ENCODE measurements around the gene PLXNA4. TPM values are rescaled to one million over a fixed set of nuclear protein-coding genes. Genes with fewer than 3 reads are reported as not detected.

The PLXNA4 gene
- total RNA-seq, 2 experiments from 2014 or later, result 0.75 to 0.85 TPM

DNA sequence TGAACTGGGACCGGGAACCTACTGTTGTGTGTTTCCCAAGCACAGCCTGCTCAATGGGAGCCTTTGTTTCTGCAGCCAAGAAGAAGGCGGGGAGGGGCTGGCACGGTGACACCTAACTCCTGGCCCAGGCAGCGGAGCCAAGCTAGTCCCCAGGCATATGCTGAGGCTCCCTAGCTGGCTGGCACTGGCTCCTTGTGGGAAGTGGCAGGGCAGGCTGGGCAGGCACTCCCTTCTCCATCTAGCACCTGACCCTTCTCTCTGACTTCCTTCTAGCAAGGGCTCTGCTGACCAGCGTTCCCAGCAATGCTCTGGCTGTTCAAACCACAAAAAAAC lies 325.0 kb downstream of the PLXNA4 start:
- ATAC-seq (ENCODE audit: poor library complexity) (no peak), DNase-seq (no peak)
- Mint-ChIP-seq H3K27me3 (peaks cover 33% of the 10 kb centered on the region), H3K4me1 (ENCODE audit: low read depth) (no peaks in the 10 kb centered on the region), H3K9me3 (no peaks in the 10 kb centered on the region), H3K36me3 (ENCODE audit: low read depth) (no peaks in the 10 kb centered on the region), H3K27ac (no peak overlapping the region), H3K4me3 (no peak overlapping the region)
- peaks cover 0 to 5% of the 10 kb centered on the region in 2 experiments for H3K9me3 ChIP-seq (ENCODE audit: control insufficient read depth in 1 of 2, insufficient read depth in 1 of 2, low read length in 2 of 2)
- ChIA-PET POLR2A (no interaction called here), CTCF (no interaction called here)
- intact Hi-C loops (cut with DNase I, micrococcal nuclease), result no loop called here
- no peak overlapping the region for H3K27ac ChIP-seq (ENCODE audit: low read depth in 1 of 2, low read length in 2 of 2)
- TF ChIP-seq, protein P1, sequence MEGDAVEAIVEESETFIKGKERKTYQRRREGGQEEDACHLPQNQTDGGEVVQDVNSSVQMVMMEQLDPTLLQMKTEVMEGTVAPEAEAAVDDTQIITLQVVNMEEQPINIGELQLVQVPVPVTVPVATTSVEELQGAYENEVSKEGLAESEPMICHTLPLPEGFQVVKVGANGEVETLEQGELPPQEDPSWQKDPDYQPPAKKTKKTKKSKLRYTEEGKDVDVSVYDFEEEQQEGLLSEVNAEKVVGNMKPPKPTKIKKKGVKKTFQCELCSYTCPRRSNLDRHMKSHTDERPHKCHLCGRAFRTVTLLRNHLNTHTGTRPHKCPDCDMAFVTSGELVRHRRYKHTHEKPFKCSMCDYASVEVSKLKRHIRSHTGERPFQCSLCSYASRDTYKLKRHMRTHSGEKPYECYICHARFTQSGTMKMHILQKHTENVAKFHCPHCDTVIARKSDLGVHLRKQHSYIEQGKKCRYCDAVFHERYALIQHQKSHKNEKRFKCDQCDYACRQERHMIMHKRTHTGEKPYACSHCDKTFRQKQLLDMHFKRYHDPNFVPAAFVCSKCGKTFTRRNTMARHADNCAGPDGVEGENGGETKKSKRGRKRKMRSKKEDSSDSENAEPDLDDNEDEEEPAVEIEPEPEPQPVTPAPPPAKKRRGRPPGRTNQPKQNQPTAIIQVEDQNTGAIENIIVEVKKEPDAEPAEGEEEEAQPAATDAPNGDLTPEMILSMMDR (IDR thresholded peaks at IDR 0.05), result no peak
- peaks cover 0 to 3% of the 10 kb centered on the region in 2 experiments for H3K27me3 ChIP-seq (ENCODE audit: control insufficient read depth in 1 of 2, insufficient read depth in 2 of 2, low read length in 2 of 2)
- no peak overlapping the region for H3K4me3 ChIP-seq (ENCODE audit: low read length)
- H3K4me1 ChIP-seq (ENCODE audit: insufficient read depth, low read length), result no peaks in the 10 kb centered on the region
- H3K36me3 ChIP-seq (ENCODE audit: insufficient read depth, low read length), result no peaks in the 10 kb centered on the region

DNA sequence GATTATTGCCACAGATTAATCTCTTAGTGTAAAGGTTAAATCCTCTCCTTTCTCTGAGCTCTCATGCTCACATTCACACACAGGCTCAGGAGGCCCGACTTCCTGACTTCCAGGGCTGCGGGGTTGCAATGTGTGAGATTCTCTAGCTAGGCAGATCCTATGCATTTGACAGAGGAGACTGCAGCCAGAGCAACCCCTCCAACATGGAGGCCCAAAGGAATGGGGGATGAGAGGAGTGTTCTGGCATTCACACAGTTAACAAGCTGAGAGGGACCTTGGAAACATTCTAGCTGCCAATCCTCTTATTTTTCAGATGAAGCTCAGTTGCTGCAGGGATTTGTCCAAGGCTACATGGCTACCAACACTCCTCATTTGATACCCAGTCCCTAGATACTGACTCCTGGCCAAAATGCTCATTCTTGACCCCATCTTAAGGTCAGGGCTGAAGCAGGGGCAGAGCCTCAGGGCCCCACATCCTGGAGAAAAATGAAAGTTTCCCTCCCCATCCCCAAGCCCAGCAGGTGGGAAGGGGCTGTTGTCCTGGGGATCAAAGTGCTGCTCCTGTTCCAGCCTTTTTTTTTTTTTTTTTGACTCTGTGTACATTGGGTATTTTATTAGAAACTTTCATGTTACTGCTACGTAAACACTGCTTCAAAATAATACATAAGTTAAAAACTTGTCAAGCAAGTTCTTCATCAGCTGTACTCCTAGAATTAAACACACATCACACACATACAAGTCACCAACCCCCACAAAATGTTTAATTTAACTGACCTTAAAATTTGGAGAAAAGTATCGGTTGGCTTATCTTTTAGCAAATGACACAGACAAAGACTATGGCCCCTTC lies 325.6 kb downstream of the PLXNA4 start:
- Histone ChIP-seq H3K27me3 (ENCODE audit: control insufficient read depth in 1 of 2, insufficient read depth in 2 of 2, low read length in 2 of 2) (peaks cover 0 to 3% of the 10 kb centered on the region in 2 experiments), H3K27ac (ENCODE audit: low read depth in 1 of 2, low read length in 2 of 2) (no peak overlapping the region), H3K4me3 (ENCODE audit: low read length) (no peak overlapping the region), H3K36me3 (ENCODE audit: insufficient read depth, low read length) (no peaks in the 10 kb centered on the region), H3K4me1 (ENCODE audit: insufficient read depth, low read length) (no peaks in the 10 kb centered on the region), H3K9me3 (ENCODE audit: control insufficient read depth in 1 of 2, insufficient read depth in 1 of 2, low read length in 2 of 2) (peaks cover 0 to 5% of the 10 kb centered on the region in 2 experiments)
- DNase-seq (no peak), ATAC-seq (ENCODE audit: poor library complexity) (no peak)
- intact Hi-C loops (cut with DNase I, micrococcal nuclease), result no loop called here
- TF ChIP-seq, protein P1 (IDR thresholded peaks at IDR 0.05), result no peak
- no peak overlapping the region for H3K4me3 Mint-ChIP-seq
- no peak overlapping the region for H3K27ac Mint-ChIP-seq
- H3K4me1 Mint-ChIP-seq (ENCODE audit: low read depth), result no peaks in the 10 kb centered on the region
- ChIA-PET CTCF (no interaction called here), POLR2A (no interaction called here)
- H3K9me3 Mint-ChIP-seq, result peaks cover under 1% of the 10 kb centered on the region
- H3K36me3 Mint-ChIP-seq (ENCODE audit: low read depth), result no peaks in the 10 kb centered on the region
- H3K27me3 Mint-ChIP-seq, result peaks cover 32% of the 10 kb centered on the region

DNA sequence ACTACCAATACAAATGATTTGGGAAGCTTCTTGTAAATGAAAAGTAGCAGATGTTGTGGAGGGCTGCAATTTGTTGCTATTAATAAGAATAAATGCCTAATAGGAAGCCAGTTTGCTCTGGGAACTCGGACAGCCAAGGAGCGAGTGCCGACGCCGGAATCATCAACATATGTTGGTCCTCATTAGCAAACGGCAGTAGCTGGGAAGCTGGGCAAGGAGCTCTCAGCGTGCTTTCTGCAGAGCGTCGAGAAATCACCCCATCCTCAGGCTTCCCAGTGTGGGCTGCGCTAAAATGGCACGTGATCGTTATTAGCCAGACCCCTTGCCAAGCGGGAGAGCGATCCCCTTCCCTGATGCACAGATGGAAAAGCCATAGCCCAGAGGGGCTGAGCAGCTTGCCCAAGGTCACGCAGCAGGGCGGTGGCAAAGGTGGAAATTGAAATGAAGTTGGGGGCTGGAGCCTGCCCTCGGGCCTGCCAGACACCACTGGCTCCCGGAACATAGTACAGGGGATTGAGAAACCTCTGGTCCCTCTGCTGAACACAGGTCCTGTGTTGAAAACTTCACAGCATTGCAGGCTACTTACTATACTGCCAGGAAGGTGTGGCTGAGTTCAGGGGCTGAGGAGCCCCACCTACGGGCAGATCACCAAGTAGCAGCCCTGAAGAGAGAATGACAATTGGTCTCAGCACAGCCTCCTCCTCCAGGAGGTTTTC lies 326.9 kb downstream of the PLXNA4 start:
- H3K27me3 Mint-ChIP-seq, result peaks cover 35% of the 10 kb centered on the region
- Histone ChIP-seq H3K9me3 (ENCODE audit: control insufficient read depth in 1 of 2, insufficient read depth in 1 of 2, low read length in 2 of 2) (peaks cover 0 to 5% of the 10 kb centered on the region in 2 experiments), H3K4me3 (ENCODE audit: low read length) (no peak overlapping the region), H3K4me1 (ENCODE audit: insufficient read depth, low read length) (no peaks in the 10 kb centered on the region), H3K27ac (ENCODE audit: low read depth in 1 of 2, low read length in 2 of 2) (no peak overlapping the region), H3K27me3 (ENCODE audit: control insufficient read depth in 1 of 2, insufficient read depth in 2 of 2, low read length in 2 of 2) (peaks cover 0 to 3% of the 10 kb centered on the region in 2 experiments), H3K36me3 (ENCODE audit: insufficient read depth, low read length) (no peaks in the 10 kb centered on the region)
- no peak overlapping the region for H3K4me3 Mint-ChIP-seq
- H3K27ac Mint-ChIP-seq, result no peak overlapping the region
- POLR2A ChIA-PET, result no interaction called here
- CTCF ChIA-PET, result no interaction called here
- intact Hi-C loops (cut with DNase I, micrococcal nuclease), result no loop called here
- TF ChIP-seq, protein P1 (IDR thresholded peaks at IDR 0.05), result no peak
- H3K9me3 Mint-ChIP-seq, result peaks cover 2% of the 10 kb centered on the region
- DNase-seq (no peak), ATAC-seq (ENCODE audit: poor library complexity) (no peak)
- H3K36me3 Mint-ChIP-seq (ENCODE audit: low read depth), result no peaks in the 10 kb centered on the region
- no peaks in the 10 kb centered on the region for H3K4me1 Mint-ChIP-seq (ENCODE audit: low read depth)

Measured in CD4-positive, alpha-beta T cell (primary cell).